GM10248 (cell line): ENCODE data around the gene SPAG9.
A peak's percentile ranks its signal among the peaks of the same experiment; 100 is the strongest.

Experiments
- CTCF ChIA-PET: fragments of 300-600 bp; sonication (Branson Sonifier 250); formaldehyde crosslinking; extraction: SDS; loops from one replicate; lab custom pipeline; 2021; ENCODE audit warnings: antibody characterized with exemption; lab: Yijun Ruan, JAX
- POLR2A ChIA-PET: fragments of 350-650 bp; sonication (Branson Sonifier 250); formaldehyde crosslinking; extraction: SDS; loops from one replicate; lab custom pipeline; 2020; ENCODE audit warnings: antibody characterized with exemption; lab: Yijun Ruan, JAX
- DNase-seq: peaks from one replicate; pipeline ENCODE4 v3.0.0; 2012; ENCODE audit errors: extremely low spot score
- TF ChIP-seq, protein P1 (sequence below): IDR thresholded peaks from 2 replicates; pipeline ENCODE4 v1.5.1; 2012; ENCODE audit warnings: mild to moderate bottlenecking, low read depth; ENCODE audit errors: extremely low read depth, missing control alignments, control extremely low read depth

SPAG9 gene

DNA sequence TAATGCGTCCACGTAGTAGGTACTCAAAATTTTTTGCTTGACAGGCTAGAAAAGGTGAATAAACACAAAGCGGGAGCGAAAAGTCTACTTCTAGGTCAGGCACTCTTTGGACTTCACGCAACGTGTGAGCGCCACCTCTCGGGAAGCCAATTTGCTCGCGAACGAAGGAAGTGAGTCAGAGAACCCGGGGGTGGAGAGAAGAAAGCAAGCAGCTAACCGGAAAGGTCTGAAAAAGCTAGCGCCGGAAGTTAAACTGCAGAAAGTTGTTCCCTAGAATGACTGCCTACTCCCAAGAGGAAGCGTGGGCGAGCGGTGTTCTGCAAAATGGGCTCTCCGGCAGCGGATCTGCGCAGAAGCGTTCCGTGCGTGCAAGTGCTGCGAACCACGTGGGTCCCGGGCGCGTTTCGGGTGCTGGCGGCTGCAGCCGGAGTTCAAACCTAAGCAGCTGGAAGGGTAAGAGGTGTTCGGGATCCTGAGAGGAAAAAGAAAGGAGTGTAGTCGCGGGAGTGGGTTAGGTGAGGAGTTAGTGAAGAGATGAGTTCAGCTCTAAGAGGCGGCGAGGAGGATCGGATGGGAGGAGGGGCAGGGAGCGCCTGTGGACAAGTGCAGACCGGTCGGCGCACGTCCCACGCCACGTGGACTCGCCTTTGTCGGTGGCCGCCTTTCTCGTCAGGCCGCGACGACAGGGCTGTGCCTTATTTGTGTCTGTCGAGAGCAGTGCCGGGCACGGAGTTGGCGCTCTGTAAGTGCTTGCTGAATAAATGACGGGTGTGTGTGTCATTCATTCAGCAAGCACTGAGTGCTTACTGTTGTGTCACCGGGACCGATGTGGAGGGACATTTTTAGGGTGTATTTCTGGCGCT lies 32.8 kb upstream of the SPAG9 start, which contains the start of gene NME1:
TSS of gene NME1 (plus strand) at position 350 of the 863 bp plus-strand sequence. CDS start 2,096 bp downstream, outside the sequence.
- peak; percentile 95 for DNase-seq
- POLR2A ChIA-PET, result interaction anchor here (0.5 to 1.2 kb wide), 4 partner anchors 12 to 442 kb away, joined by 3 to 6 read pairs (median 5); partner anchors contain the start of genes SPAG9 and TOB1
- TF ChIP-seq, protein P1, sequence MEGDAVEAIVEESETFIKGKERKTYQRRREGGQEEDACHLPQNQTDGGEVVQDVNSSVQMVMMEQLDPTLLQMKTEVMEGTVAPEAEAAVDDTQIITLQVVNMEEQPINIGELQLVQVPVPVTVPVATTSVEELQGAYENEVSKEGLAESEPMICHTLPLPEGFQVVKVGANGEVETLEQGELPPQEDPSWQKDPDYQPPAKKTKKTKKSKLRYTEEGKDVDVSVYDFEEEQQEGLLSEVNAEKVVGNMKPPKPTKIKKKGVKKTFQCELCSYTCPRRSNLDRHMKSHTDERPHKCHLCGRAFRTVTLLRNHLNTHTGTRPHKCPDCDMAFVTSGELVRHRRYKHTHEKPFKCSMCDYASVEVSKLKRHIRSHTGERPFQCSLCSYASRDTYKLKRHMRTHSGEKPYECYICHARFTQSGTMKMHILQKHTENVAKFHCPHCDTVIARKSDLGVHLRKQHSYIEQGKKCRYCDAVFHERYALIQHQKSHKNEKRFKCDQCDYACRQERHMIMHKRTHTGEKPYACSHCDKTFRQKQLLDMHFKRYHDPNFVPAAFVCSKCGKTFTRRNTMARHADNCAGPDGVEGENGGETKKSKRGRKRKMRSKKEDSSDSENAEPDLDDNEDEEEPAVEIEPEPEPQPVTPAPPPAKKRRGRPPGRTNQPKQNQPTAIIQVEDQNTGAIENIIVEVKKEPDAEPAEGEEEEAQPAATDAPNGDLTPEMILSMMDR, result peak; percentile 94
- CTCF ChIA-PET, result interaction anchor here (0.6 to 2.2 kb wide), 43 partner anchors 9 to 376 kb away, joined by 3 to 57 read pairs (median 4); partner anchors contain the start of genes NME2 and SPAG9

DNA sequence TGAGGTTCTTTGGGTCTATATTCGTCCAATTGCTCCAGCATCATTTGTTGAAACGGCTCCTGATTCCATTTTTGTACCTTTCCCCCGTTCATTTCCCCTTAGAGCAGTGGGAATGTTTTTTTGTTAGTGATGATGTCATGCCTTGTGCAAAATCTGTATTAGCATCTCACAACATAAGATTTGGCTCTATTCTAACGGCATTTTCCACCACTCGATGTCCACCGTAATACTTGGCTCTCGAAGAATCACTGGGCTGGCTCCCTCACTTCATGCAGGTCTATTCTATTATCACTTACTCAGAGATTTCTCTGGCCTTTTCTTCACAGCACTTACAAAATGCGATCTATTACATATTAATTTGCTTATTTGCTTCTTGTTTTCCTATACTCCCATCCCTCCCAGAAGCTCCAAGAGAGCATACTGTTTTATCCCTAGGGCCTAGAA lies 32.1 kb upstream of the SPAG9 start:
- TF ChIP-seq, protein P1, result no peak
- ChIA-PET CTCF (interaction anchor here (0.7 to 2.2 kb wide), 31 partner anchors 9 to 352 kb away, joined by 3 to 57 read pairs (median 5); partner anchors contain the start of genes NME2 and SPAG9), POLR2A (interaction anchor here (0.5 to 1.2 kb wide), 4 partner anchors 13 to 441 kb away, joined by 3 to 6 read pairs (median 5); partner anchors contain the start of genes SPAG9 and TOB1)
- DNase-seq, result no peak

DNA sequence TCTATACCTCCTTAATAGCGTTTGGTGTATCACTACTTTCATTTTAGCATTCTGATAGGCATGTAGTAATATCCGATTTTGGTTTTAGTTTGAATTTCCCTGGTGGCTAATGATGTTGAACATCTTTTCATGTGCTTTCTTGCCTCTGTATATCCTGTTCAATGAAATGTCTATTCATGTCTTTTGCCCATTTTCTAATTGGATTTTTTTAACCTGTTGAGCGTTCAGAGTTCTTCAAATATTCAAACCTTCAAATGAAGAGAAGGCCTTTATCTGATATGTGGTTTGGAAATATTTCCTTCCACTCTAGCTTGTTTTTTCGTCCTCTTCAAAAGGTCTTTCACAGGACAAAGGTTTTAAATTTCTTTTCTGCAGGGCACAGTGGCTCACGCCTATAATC lies 30.3 kb upstream of the SPAG9 start:
- ChIA-PET POLR2A (no interaction called here), CTCF (interaction anchor here (2.7 kb wide), 1 partner anchor 150 kb away, joined by 12 read pairs; no protein-coding TSS in a partner anchor)
- DNase-seq, result no peak
- TF ChIP-seq, protein P1, result no peak

- TF ChIP-seq, protein P1, result no peak
- POLR2A ChIA-PET, result no interaction called here
- no peak for DNase-seq
- CTCF ChIA-PET, result interaction anchor here (0.7 to 2.0 kb wide), 2 partner anchors 12 to 16 kb away, joined by 3 to 6 read pairs; no protein-coding TSS in a partner anchor
Measured at GRCh38 chr17:51149163-51149562, 28.5 kb upstream of the SPAG9 start.

- ChIA-PET CTCF (interaction anchor here (0.9 to 2.0 kb wide), 6 partner anchors 12 to 294 kb away, joined by 3 to 6 read pairs (median 4); no protein-coding TSS in a partner anchor), POLR2A (interaction anchor here (0.8 kb wide), 1 partner anchor 26 kb away, joined by 5 read pairs; no protein-coding TSS in a partner anchor)
- TF ChIP-seq, protein P1, result no peak
- no peak for DNase-seq
Measured at GRCh38 chr17:51147650-51148049, 27.0 kb upstream of the SPAG9 start.
